Peyer's patch (tissue), 4 donors: Measurements from ENCODE around the gene CLEC2D.

ENCODE experiments used
- POLR2A ChIP-seq, 2 donors: fragments of 450-650 bp; IDR thresholded peaks; one replicate each; pipeline ENCODE4 v1.5.1; 2017; ENCODE audit warnings: antibody characterized with exemption in 2 of 2, mild to moderate bottlenecking in 2 of 2, moderate library complexity in 2 of 2
- TF ChIP-seq, protein P1 (sequence below), 6 experiments: fragments of 450-650 bp in 4 of 6; fragments of 200-600 bp in 2 of 6; sonication (generic) in 1 of 6; IDR thresholded peaks; one replicate each; pipeline ENCODE4 v1.5.1; 2017 to 2019; ENCODE audit warnings: antibody characterized with exemption in 6 of 6, mild to moderate bottlenecking in 3 of 6, moderate library complexity in 1 of 6

DNA sequence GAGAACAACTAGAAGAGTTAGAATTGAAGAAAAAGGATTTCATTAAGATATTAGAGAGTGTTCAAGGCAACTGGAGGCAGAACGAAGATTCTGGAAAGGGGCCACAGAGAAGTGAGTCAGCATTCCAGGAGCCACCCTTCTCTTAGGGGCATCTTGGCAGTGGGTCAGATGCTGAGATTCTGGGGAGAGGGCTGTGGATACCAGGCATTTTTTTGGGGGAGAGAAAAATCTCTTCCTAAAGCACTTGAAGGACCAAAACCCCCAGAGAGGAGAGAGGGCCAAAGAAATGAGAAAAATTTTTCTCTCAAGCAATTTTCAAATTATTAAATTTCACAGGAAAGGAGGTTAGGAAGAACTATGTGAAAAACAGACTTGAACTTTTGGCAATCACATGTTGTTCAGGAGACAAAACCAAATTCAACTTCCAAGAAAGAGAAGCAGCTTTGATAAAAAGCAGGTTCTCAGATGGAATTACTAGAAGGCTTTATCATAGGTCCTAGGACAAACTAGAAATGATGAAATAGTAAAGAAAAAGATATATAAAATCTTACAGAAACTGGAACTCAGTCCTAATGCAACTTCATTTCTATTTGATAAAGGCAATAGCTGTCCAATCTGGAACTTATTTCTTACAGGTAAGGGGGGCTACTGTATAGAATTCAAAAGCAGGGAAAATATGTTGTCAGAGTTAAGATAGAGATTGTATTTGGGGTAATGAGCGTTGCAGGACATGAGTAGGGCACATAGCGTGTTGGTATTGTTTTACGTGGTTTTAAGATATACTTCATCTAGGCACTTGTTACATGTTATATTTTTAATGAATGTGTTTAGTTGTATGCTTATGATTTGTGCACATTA, 1.1 kb upstream of the CLEC2D start:
- TF ChIP-seq, protein P1, sequence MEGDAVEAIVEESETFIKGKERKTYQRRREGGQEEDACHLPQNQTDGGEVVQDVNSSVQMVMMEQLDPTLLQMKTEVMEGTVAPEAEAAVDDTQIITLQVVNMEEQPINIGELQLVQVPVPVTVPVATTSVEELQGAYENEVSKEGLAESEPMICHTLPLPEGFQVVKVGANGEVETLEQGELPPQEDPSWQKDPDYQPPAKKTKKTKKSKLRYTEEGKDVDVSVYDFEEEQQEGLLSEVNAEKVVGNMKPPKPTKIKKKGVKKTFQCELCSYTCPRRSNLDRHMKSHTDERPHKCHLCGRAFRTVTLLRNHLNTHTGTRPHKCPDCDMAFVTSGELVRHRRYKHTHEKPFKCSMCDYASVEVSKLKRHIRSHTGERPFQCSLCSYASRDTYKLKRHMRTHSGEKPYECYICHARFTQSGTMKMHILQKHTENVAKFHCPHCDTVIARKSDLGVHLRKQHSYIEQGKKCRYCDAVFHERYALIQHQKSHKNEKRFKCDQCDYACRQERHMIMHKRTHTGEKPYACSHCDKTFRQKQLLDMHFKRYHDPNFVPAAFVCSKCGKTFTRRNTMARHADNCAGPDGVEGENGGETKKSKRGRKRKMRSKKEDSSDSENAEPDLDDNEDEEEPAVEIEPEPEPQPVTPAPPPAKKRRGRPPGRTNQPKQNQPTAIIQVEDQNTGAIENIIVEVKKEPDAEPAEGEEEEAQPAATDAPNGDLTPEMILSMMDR (IDR thresholded peaks at IDR 0.05), result no peak
- no peak for TF ChIP-seq POLR2A (IDR thresholded peaks at IDR 0.05)
